ENCODE measurements around the gene HSF2BP. TPM values are rescaled to one million over a fixed set of nuclear protein-coding genes. Genes with fewer than 3 reads are reported as not detected.
"Not testable (repeated sequence)": the region's sequence is repeated elsewhere in the genome, so short reads cannot be mapped to it uniquely, and the experiment has no call there.

HSF2BP gene
- polyA plus RNA-seq, 1 experiment, result 1.1 TPM

- no peaks in the 10 kb centered on the region; the same call in 1 of the 2 replicates for H3K9me3 ChIP-seq (ENCODE audit: control insufficient read depth, insufficient read depth, low read length)
- CTCF ChIA-PET, result interaction anchor here (1.4 to 2.4 kb wide), 3 partner anchors 10 to 49 kb away, joined by 3 to 8 read pairs (median 4); no protein-coding TSS in a partner anchor
- no peak for DNase-seq (ENCODE audit: low read depth, low spot score)
- no peaks in the 10 kb centered on the region for H3K27me3 ChIP-seq (ENCODE audit: control insufficient read depth, insufficient read depth, low read length)
- H3K27ac ChIP-seq (ENCODE audit: low read depth, low read length), result no peak overlapping the region
- TF ChIP-seq CTCF (IDR thresholded peaks at IDR 0.05; ENCODE audit: low read depth, low read length), result no peak
- POLR2A ChIA-PET, result no interaction called here
- no peak overlapping the region for H3K4me3 ChIP-seq (ENCODE audit: low read depth, low read length)
These were observed 62.7 kb downstream of the HSF2BP start for GRCh38 chr21:43596616-43597015.

GRCh38 chr21:43595769-43596168, 63.5 kb downstream of the HSF2BP start:
- CTCF ChIA-PET, result interaction anchor here (1.4 to 2.4 kb wide), 3 partner anchors 9 to 50 kb away, joined by 3 to 8 read pairs (median 4); no protein-coding TSS in a partner anchor
- H3K9me3 ChIP-seq (ENCODE audit: control insufficient read depth, insufficient read depth, low read length); POLR2A ChIA-PET; H3K4me3 ChIP-seq (ENCODE audit: low read depth, low read length); DNase-seq (ENCODE audit: low read depth, low spot score); H3K27me3 ChIP-seq (ENCODE audit: control insufficient read depth, insufficient read depth, low read length); H3K27ac ChIP-seq (ENCODE audit: low read depth, low read length): not testable (repeated sequence)

GRCh38 chr21:43593078-43593477, 66.2 kb downstream of the HSF2BP start:
- TF ChIP-seq CTCF (IDR thresholded peaks at IDR 0.05; ENCODE audit: low read depth, low read length), result no peak
- no peak overlapping the region for H3K27ac ChIP-seq (ENCODE audit: low read depth, low read length)
- no peaks in the 10 kb centered on the region; the same call in 1 of the 2 replicates for H3K9me3 ChIP-seq (ENCODE audit: control insufficient read depth, insufficient read depth, low read length)
- ChIA-PET CTCF (no interaction called here), POLR2A (no interaction called here)
- H3K27me3 ChIP-seq (ENCODE audit: control insufficient read depth, insufficient read depth, low read length), result no peaks in the 10 kb centered on the region
- no peak for DNase-seq (ENCODE audit: low read depth, low spot score)
- no peak overlapping the region for H3K4me3 ChIP-seq (ENCODE audit: low read depth, low read length)

- H3K9me3 ChIP-seq (ENCODE audit: control insufficient read depth, insufficient read depth, low read length), result no peaks in the 10 kb centered on the region; the same call in 1 of the 2 replicates
- no peak overlapping the region for H3K4me3 ChIP-seq (ENCODE audit: low read depth, low read length)
- CTCF ChIA-PET, result no interaction called here
- no peak for DNase-seq (ENCODE audit: low read depth, low spot score)
- no peak overlapping the region for H3K27ac ChIP-seq (ENCODE audit: low read depth, low read length)
- TF ChIP-seq CTCF (IDR thresholded peaks at IDR 0.05; ENCODE audit: low read depth, low read length), result no peak
- POLR2A ChIA-PET, result no interaction called here
- H3K27me3 ChIP-seq (ENCODE audit: control insufficient read depth, insufficient read depth, low read length), result no peaks in the 10 kb centered on the region
These were observed 67.7 kb downstream of the HSF2BP start for GRCh38 chr21:43591571-43591970.

- Histone ChIP-seq H3K4me3 (ENCODE audit: low read depth, low read length) (no peak overlapping the region), H3K27me3 (ENCODE audit: control insufficient read depth, insufficient read depth, low read length) (no peaks in the 10 kb centered on the region), H3K27ac (ENCODE audit: low read depth, low read length) (no peak overlapping the region), H3K9me3 (ENCODE audit: control insufficient read depth, insufficient read depth, low read length) (no peaks in the 10 kb centered on the region)
- no peak for TF ChIP-seq CTCF (IDR thresholded peaks at IDR 0.05; ENCODE audit: low read depth, low read length)
- POLR2A ChIA-PET, result no interaction called here
- CTCF ChIA-PET, result no interaction called here
- DNase-seq (ENCODE audit: low read depth, low spot score), result no peak
These were observed 69.1 kb downstream of the HSF2BP start for GRCh38 chr21:43590194-43590593.

GRCh38 chr21:43588957-43589356, 70.3 kb downstream of the HSF2BP start:
- no peak for TF ChIP-seq CTCF (IDR thresholded peaks at IDR 0.05; ENCODE audit: low read depth, low read length)
- Histone ChIP-seq H3K4me3 (ENCODE audit: low read depth, low read length) (no peak overlapping the region), H3K27me3 (ENCODE audit: control insufficient read depth, insufficient read depth, low read length) (no peaks in the 10 kb centered on the region), H3K9me3 (ENCODE audit: control insufficient read depth, insufficient read depth, low read length) (no peaks in the 10 kb centered on the region), H3K27ac (ENCODE audit: low read depth, low read length) (no peak overlapping the region)
- DNase-seq (ENCODE audit: low read depth, low spot score), result no peak
- CTCF ChIA-PET, result no interaction called here
- POLR2A ChIA-PET, result no interaction called here
